GM12864 (cell line): Measurements from ENCODE around the gene AHSG.

Source experiments
- DNase-seq: peaks from one replicate; pipeline ENCODE4 v3.0.0-alpha.2; 2011; ENCODE audit warnings: low read depth
- H3K4me3 ChIP-seq: 2 replicates; pipeline ENCODE4 v1.5.1; 2011; ENCODE audit warnings: mild to moderate bottlenecking, low read depth, low read length, control low read depth
- CTCF ChIP-seq: IDR thresholded peaks from 2 replicates; pipeline ENCODE4 v1.5.1; 2011; ENCODE audit warnings: low read depth, mild to moderate bottlenecking, moderate library complexity, low read length, control low read depth, inconsistent platforms; ENCODE audit errors: missing control alignments

The AHSG gene

GRCh38 chr3:186648851-186649250 is 36.0 kb downstream of the AHSG start:
- TF ChIP-seq CTCF, result no peak
- DNase-seq, result no peak
- no peak overlapping the region for H3K4me3 ChIP-seq

- TF ChIP-seq CTCF, result no peak
These were observed 38.9 kb downstream of the AHSG start for GRCh38 chr3:186651678-186652215.

DNA sequence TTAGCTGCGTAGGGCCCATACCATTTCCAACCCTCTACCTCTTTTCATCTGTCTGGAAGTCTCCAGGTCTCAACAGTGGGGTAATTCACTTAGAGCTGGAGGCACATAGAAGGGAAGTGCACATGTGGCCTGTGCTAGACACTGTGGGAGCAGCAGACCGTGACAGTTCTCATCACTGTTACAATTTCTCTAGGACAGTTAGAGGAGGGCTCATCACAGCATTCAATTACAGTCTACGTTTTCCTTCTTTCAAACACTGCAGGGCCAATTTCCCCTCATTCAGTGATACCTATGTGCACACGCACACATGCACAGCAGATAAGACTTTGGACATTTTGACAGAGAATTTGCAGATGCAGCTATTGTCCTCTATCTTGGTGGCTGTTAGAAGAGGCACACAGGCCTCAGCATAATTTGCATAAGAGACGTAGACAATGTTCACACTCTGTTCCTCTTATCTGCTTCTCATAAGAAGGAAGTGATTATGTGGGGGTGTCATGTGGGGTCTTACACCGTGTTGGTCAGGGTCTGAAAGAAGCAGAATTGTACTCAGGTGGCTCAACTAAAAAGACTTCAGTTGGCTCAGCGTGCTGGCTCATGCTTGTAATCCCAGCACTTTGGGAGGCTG is 40.3 kb downstream of the AHSG start:
- H3K4me3 ChIP-seq, result no peak overlapping the region
- TF ChIP-seq CTCF, result no peak
- DNase-seq, result peak; percentile 29

More at GRCh38 chr3:186651678-186652215, 38.9 kb downstream of the AHSG start:
- no peak for DNase-seq
- no peak overlapping the region for H3K4me3 ChIP-seq

GRCh38 chr3:186653984-186654383 is 41.1 kb downstream of the AHSG start:
- TF ChIP-seq CTCF, result peak; percentile 16
- H3K4me3 ChIP-seq, result no peak overlapping the region
- no peak for DNase-seq

DNA sequence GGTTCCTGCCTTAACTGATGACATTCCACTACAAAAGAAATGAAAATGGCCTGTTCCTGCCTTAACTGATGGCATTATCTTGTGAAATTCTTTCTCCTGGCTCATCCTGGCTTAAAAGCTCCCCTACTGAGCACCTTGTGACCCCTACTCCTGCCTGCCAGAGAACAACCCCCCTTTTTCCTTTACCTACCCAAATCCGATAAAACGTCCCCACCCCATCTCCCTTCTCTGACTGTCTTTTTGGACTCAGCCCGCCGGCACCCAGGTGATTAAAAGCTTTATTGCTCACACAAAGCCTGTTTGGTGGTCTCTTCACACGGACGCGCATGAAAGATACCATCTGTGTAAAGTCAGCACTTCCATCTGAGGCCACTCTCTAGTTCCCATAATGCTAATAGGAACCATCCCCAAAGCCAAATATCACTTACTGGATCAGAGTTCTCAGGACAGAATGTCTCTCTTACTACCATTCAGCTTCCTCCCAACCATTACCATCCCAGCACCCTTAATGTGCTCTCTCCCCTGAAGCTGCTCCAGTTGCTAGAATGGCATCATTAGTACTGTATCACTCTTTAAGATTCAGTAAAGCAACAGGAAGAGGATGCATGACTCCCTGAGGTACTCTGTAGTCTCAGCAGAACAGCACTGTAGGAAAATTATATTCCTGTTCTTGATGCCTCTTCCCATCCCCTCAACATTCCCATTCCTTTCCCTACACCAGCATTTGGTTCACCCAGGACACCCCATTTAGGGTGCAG is 50.7 kb downstream of the AHSG start:
- no peak for DNase-seq
- no peak for TF ChIP-seq CTCF
- no peak overlapping the region for H3K4me3 ChIP-seq

GRCh38 chr3:186664119-186664495 is 51.2 kb downstream of the AHSG start:
- DNase-seq, result no peak
- H3K4me3 ChIP-seq, result no peak overlapping the region
- no peak for TF ChIP-seq CTCF
